GM12801 (cell line): ENCODE results near the gene FABP6.

ENCODE experiments used
- CTCF ChIP-seq: IDR thresholded peaks from one replicate; pipeline ENCODE4 v1.5.1; 2011; ENCODE audit warnings: control low read depth; ENCODE audit not compliant: insufficient read length; ENCODE audit errors: extremely low read depth

Gene FABP6

GRCh38 chr5:160231783-160232342 is 2.6 kb downstream of the FABP6 start:
- TF ChIP-seq CTCF, result no peak

GRCh38 chr5:160233215-160233614 is 3.9 kb downstream of the FABP6 start:
- no peak for TF ChIP-seq CTCF

- no peak for TF ChIP-seq CTCF
Measured at GRCh38 chr5:160235731-160236130, 6.4 kb downstream of the FABP6 start.

- TF ChIP-seq CTCF, result no peak
Measured at GRCh38 chr5:160237571-160238093, 8.3 kb downstream of the FABP6 start.

GRCh38 chr5:160240350-160240749 is 11.0 kb downstream of the FABP6 start:
- TF ChIP-seq CTCF, result no peak

GRCh38 chr5:160242145-160242544 is 12.8 kb downstream of the FABP6 start:
- no peak for TF ChIP-seq CTCF

GRCh38 chr5:160245506-160246086 is 16.3 kb downstream of the FABP6 start:
- no peak for TF ChIP-seq CTCF
